HG03095 (cell line): ENCODE results near the gene ICAM2.
"Not testable (repeated sequence)": the region's sequence is repeated elsewhere in the genome, so short reads cannot be mapped to it uniquely, and the experiment has no call there.

Experiments
- ATAC-seq: cut with Tn5 transposase; IDR thresholded peaks from one replicate; pipeline ENCODE4 v1.9.1; 2021; ENCODE audit warnings: moderate library complexity; ENCODE audit not compliant: unreplicated experiment

Gene ICAM2

DNA sequence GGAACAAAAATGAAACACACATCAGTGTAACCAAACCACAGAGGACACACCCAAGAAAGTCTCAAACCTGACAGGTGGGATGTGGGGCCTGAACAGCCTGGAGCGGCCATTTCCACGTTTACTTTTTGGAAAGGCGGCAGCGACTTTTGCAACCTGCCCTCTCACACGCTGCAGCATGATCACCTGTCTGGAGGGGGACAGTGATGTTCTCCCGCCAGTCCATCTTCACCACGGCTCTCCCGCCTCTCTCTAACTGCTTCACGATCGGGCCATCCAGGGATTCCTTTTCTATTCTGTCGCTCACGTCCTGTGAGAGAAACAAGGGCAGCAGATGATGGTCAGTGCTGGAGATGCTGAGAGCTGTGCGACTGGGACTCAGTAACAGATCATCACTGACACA lies 24.7 kb upstream of the ICAM2 start:
- no peak for ATAC-seq

DNA sequence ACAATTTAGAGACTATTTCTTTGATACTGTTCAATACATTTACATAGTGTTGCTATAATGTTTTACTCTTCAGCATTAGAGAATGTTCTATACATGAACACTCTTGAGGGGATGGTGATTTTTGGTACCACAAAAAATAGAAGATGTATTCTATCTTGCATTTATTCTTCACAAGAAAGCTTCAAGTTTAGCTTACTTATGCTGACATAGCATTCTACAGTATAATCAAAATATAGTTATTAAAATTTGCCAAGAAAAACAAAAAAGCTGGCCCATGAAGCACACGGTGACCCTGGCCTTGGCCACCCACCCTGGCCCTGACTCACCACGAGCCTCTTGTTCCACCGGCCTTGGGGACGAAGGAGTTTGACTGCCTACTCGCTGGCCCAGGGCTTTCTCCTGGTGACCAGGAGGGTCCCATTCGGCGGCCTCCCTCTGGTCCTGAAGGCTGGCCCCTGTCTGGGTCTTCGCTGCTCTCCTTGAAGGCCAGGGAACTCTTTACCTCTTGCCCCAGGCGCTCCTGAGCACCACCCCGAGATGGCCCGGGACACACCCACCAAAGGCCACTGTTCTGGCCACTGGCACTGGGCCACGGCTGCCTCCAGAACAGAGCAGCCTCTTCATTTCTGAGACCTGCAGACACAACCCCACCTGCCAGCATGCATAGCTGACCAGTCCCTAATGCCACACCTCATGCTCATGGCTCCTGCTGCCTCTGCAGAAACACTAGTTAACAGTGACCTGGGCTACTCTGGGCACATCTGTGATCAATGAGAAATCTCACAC lies 22.5 kb upstream of the ICAM2 start:
- ATAC-seq, result no peak

DNA sequence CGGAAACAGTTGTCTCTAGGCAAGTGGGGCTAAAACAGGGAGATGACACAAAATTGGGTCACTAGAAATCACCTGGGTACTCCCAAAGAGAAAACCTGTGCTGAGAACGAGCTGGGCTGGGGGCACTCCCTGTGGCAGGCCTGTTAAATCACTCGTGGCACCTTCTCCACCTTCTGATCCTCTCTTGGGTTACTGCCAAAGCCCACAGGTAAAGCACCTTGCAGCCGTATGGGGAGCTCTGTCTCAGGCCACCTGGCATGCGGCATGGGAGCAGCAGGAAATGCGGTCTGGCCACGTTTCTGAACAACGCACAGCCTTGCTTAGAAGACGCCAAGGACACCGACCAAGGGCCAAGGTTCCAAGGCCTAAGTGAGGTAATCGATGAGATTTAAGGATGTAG lies 21.5 kb upstream of the ICAM2 start:
- no peak for ATAC-seq

DNA sequence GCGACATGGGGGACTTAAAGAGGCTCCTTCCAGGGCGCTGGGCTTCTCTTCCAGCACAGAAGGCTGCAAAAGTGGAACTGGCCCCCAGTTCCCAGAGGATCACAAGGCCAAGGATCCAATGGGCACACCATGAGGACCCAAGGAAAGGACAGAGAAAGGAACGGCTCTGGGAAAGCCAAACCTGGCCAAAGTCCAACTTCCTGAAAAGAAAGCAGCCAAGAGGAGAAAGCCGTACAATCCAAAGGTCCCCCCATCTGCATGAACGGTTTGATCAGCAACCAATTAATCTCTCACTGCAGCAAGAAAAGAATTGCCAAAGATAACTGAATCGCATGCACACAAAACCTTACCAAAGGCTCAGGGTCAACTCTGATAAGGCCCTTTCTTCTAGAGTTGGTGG lies 19.8 kb upstream of the ICAM2 start:
- no peak for ATAC-seq

DNA sequence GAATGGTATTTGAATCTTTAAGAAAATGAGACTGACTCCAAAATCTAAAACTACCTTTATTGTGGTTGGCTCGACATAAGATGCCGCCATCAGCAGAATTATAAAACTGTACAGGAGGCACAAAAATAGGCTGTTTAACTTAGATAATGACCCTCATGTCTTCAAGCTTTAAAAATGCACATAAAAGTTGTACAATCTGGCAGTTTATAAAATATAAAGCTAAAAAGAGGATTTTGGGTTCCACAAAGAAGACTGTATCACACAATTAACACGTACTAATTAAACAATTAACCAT lies 18.6 kb upstream of the ICAM2 start:
- ATAC-seq, result no peak

DNA sequence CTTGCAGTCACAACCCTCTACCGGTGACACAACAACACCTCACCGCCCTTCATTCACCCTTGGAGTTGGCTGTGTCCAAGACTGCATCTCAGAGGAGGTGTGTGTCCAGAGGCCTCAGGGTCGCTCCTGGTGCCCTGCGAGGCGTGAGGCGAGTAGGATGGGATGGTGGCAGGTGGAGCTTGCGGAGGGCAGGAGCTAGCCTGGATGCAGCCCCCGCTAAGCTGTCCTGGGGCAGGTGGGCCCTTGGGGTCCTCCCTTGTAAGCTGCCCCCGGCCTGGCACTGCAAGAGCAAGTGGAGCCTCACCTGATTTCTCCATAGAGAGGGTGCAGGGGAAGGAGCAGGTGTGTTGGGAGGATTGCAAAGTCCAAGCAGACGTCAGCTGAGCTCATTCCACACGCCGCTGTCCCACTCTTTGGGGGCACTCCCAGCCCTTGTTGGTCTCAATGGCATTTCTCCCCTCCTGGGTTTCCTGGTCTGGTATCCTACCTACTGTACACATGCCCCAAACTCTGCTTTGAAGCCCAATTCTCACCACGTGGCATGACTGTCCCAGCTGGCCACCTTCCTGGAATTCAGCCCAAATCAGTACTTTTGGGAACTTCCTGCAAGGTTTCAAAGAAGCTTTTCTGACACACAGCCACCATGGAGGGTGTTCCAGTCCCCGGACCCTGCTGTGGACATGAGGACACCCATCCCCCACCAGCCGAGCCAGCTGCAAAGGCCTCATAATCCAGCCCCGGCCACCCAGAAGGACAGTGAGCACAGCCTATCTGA lies 18.1 kb upstream of the ICAM2 start:
- ATAC-seq, result no peak

DNA sequence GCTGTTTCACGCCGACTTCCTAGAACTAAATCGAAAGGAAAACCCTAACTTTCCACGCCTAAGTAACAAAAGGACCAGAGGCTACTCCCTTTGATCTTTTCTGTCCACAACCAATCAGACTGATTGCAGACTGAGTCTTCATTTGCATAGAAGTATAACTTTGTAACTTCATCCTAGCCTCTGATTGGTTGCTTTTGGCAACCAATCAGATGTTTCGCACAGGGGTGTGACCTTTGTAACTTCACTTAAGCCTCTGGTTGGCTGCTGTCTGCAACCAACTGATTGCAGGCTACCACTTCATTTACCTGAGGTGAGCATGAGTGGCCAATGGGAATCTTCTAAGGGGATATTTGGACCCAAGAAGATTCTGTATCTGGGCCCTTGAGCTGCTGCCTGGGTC lies 17.4 kb upstream of the ICAM2 start:
- ATAC-seq, result no peak

DNA sequence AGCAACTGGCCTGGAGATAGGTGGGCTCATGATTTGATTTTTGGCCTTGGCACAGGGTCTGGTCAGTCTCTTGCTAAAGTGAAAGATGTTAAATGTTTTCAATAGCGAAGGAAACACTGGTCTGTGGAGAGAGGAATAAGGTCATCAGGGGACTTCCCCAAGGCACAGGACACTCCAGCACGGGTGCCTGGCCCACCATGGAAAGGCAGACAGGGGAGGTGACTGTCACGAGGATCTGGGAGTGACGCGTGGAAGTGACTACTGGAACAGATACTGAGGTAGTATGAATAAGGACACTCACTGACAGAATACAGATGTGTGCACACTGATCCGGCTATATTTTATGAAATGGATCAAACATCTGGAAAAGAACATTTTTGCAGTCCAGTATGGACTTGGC lies 16.7 kb upstream of the ICAM2 start:
- ATAC-seq, result no peak

DNA sequence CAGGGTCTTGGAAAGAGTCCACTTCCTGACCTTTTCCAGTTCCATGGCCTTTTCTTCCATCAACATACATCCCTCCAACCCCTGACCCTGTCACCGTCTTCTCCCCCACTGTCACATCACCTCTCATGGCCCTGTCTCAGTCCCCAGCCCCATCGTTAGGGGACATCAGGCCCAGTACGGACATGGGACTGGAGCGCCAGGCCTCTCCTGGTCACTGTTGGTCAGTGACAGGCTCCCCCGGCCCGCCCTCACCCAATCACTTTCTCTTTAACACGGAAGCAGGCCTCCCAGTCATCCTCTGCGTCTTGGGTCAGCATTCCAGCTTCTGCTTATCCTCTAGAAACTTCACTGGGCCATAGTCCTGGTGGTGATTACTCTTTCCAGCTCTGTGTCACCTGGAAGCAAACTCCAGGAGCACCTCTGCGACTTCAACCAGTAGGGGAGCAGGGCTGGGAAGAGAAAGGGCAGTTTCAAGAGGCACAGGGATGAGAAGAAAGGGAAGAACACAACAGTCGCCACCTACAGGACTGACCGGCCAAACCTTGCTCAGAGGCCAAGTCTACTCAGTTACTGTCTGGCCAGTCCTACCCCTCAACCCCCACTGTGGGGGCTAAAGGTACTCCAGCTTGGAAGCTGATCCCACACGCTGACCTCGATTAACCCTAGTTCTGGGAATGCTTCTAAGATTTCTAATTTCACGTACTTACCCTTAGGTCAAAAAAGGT lies 15.9 kb upstream of the ICAM2 start:
- no peak for ATAC-seq

DNA sequence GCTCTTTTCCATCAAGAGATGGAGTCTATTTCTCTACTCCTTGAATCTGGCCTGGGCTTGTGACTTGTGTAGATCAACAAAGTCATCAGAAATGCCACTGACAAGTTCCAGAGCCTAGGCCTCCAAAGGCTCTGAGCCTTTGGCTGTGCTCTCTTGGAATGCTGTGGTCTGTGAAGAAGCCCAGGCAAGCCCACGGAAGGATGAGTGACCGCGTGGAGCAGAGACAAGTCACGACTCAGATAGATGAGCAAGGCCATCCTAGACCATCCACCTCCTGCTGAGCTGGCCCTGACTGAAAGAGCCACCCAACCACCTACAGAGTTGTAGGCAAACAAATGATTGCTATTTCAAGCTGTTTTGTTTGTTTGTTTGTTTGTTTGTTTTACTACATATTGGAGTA lies 11.6 kb upstream of the ICAM2 start:
- no peak for ATAC-seq

DNA sequence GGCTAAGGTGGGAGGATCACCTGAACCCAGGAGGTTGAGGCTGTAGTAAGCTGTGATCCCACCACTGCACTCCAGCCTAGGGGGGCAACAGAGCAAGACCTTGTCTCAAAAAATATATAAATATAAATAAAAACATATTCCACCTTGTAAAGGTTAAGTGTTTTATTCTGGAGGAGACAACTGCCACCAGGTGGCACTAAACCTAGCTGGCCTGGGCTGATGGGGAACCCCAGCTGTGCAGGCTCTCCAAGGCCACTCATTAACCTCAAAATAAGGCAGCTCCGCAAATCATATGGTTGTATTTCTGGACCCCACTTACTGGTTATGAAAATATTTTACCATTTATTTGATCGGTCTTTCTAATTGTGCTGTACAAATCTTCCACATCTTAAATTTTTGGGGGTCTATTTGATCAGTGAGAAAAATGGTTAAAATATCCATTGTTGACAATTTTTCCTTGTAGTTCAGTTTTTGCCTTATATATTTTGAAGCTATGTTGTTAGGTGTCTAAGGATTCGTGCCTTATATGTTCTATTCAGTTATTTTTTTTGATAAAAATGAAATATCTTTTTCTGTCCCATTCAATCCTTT lies 8.5 kb upstream of the ICAM2 start:
- no peak for ATAC-seq

DNA sequence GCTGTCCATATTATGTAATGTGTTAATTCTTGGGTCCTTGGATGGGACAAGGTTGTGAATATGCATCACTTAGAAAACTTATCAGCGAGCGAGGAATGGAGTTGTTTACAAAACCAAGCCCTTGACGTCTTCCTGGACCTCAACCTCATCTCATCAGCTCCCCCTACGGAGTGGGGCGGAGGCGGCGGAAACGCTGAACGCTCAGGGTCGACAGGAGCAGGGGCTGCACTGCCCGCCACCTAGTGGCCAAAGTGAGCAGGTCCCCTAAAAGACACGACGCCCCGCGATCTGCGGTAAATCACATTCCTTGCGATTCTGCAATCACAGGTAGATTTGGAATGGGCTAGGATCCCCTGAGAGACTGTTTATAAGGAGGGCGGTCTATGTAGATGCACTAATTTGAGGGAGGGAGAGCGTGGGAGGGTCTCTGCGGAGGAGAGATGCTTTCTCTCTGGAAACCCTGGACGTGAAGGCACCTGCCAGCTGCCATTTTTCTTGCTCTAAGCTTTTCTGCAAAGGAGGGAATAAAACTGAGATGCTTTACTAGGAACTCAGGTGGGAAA lies 5.4 kb upstream of the ICAM2 start:
- ATAC-seq, result peak; percentile 56

DNA sequence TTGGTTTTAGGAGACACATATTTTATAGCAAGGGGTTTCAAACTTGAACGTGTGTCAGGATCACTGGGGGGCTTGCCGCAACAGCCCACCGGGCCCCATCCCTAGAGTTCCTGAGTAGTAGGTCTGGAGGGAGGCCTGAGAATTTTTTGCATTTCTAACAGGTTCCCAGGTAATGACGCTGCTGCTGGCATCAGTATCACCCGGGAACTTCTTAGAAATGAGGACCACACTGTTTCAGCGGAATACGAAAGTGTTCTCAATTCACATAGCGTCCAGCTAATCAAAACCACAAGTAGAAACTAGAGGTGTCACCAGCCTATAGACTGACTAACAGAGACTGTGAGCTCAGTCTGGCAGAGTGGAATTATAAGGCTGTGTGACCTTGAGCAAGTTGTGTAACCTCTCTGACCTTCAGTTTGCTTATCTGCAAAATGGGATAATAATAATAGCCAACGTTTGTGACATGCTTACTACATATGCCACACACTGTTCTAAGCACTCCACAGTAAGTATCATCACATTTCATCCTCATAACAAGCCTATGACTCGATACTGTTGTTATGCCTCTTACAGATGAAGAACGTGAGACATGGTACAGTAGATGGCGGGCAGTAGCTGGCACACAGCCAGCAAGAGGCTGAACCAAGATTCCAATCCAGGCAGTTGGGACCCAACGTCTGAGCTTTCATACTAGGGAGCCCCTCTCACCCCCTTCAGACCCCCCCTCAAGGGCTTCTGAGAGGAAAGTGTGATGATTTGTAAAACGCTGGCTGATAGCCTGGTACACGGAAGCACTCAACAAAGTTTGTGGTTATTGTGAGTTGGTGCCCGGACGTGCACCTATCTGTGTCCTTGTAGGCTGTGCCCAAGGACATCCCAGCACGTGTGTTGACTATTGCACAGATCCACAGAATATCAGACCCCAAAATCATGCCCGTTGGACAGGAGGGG lies 4.6 kb upstream of the ICAM2 start:
- ATAC-seq, result no peak

DNA sequence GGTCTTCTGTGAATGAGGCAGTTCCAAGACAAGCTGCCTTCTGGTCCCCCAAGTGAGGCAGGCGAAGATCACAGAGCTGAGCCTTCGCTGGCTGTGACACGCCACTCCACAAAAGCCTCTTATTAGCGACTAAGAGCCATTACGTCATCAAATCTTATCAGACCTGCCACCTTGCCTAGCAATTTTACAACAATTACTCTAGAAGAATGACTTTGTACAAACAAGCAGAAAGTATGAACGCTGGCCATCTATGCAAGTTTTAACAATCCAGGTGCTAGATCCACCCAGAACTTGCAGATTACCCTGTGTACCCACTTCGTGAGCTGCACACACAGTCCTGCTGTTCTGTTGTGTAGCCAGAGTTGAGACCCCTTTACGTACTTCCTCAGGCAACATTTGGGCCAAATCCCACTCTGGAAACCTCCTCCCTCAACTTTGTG lies 3.8 kb upstream of the ICAM2 start:
- no peak for ATAC-seq

DNA sequence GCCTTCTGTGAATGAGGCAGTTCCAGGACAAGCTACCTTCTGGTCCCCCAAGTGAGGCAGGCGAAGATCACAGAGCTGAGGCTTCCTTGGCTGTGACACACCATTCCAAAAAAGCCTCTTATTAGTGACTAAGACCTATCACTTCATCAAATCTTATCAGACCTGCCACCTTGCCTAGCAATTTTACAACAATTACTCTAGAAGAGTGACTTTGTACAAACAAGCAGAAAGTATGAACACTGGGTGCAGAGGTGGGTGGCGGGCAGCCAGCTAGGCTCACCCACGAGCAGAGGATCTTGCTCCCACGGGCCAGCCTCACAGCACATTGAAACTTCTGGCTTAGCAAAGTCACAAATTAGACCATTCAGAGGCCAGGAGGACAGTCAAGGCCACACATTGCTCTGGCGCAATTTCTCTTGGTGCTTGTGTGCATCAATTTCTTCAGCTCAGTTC lies 2.2 kb upstream of the ICAM2 start:
- no peak for ATAC-seq

DNA sequence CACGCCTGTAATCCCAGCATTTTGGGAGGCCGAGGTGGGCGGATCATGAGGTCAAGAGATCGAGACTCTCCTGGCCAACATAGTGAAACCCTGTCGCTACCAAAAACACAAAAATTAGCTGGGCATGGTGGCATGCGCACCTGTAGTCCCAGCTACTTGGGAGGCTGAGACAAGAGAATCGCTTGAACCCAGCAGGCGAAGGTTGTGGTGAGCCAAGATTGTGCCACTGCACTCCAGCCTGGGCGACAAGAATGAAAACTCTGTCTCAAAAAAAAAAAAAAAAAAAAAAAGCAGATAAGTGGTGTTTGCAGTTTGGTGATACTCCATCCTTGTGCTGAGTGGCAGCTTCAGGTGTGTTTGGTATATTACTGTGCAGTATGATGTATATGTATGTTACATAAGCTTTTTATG lies 877 bp downstream of the ICAM2 start:
- not testable (repeated sequence) for ATAC-seq

DNA sequence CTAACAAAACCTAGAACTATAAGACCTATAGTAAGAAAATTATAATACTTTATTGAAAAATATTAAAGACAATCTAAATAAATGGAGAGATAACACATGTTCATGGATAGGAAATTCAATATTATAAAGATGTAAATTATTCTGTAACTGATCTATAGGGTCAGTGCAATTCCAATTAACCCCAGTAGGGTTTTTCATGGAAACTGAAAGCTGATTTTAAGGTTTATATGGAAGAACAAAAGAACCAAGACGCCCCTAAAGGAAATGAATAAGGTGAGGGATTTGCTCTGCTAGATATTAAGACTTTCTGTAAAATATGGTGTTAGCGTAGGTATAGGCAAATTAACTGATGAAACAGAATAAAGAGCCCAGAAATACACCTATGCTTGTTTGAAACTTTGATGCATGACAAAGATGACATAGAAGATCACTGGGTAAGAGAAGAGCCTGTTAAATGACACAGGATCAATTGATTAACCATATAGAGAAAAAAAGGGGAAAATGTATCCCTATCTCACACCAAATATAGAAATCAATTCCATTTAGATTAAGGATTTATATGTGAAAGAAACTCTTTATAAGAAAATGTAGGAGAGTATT lies 3.0 kb downstream of the ICAM2 start:
- no peak for ATAC-seq

DNA sequence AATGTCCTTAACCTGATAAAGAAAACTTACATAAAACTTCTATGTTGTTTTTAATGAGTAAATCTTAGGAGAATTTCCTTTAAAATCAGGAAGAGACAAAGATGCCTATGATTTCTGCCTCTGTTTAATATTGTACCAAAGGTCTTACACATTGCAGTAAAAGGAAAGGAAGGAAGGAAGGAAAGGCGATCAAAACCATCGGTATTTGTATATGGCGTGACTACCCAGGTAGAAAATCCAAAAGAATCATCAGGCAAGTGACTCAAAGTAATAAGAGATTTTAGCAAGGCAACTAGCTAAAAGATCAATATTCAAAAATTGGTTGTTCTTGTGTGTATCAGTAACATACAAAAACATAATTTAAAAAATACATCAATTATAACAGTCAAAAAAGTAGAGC lies 3.5 kb downstream of the ICAM2 start:
- no peak for ATAC-seq

DNA sequence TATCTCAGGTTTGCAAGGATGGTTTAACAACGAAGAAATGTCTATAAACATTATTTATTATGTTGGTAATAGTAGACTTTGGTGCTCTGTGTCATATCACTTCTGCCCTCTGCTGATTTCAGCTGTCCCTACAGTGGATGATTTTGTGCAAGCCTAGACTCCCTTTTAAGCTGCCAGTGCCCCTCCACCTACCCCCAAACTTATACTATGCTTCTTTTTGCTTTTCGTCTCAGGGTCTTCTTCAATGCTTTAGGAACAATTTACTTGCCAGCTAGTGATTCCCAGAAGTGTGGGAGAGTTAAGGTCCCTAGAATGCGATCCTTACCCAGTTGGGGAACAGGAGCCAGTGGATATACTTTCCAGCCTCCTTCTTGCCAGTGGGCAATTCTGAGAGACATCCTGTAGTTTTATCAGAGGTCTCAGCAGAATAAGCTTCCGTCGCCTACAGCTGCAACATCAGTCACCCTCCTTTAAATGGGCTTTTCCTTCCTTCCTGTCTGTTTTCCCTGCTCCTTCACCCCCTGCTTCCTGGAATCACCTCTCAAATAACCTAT lies 4.1 kb downstream of the ICAM2 start:
- no peak for ATAC-seq
